Stimulated activated naive B cell treated with anti-CD40 and anti-IgM and Interleukin-4, amounts not matched to agents 10 μg/mL and 1 μg/mL and 100 μg/mL, for 72 hours (primary cell): Measurements from ENCODE around the gene MRNIP.
A peak's percentile ranks its signal among the peaks of the same experiment; 100 is the strongest.

Experiments used
- ATAC-seq, 2 donors: fragments of 150-1000 bp; cut with Tn5 transposase; replicated peaks; 2 replicates each; pipeline ENCODE4 v1.10.0; 2021; ENCODE audit warnings: moderate library complexity in 1 of 2
- DNase-seq: peaks from one replicate; pipeline ENCODE4 v3.0.0; 2021
- H3K27ac Mint-ChIP-seq: one replicate; pipeline ENCODE4 v1.8.0; 2022; ENCODE audit warnings: mild to moderate bottlenecking, mixed read lengths
- H3K27me3 Mint-ChIP-seq, 2 donors: one replicate each; pipeline ENCODE4 v1.8.0; 2022; ENCODE audit warnings: mixed read lengths in 2 of 2
- H3K36me3 Mint-ChIP-seq, 2 donors: one replicate each; pipeline ENCODE4 v1.8.0; 2022; ENCODE audit warnings: mixed read lengths in 2 of 2, mild to moderate bottlenecking in 1 of 2
- H3K4me1 Mint-ChIP-seq, 2 donors: one replicate each; pipeline ENCODE4 v1.8.0; 2022; ENCODE audit warnings: mixed read lengths in 2 of 2, mild to moderate bottlenecking in 1 of 2
- H3K4me3 Mint-ChIP-seq, 2 donors: one replicate each; pipeline ENCODE4 v1.8.0; 2022; ENCODE audit warnings: mild to moderate bottlenecking in 2 of 2, mixed read lengths in 2 of 2, moderate library complexity in 1 of 2
- H3K9me3 Mint-ChIP-seq, 2 donors: one replicate each; pipeline ENCODE4 v1.8.0; 2022; ENCODE audit warnings: mixed read lengths in 2 of 2, mild to moderate bottlenecking in 1 of 2

MRNIP gene

GRCh38 chr5:179858586-179859427 lies at the start of gene MRNIP:
TSS of gene MRNIP (minus strand) at chr5:179858817. CDS start at chr5:179858796, 21 bp downstream.
- ATAC-seq (peak; percentile 95 to 96), DNase-seq (peak; percentile 89)
- Mint-ChIP-seq H3K27ac (peak within 1 kb of the TSS; percentile 96), H3K9me3 (no peaks in the 10 kb centered on the region), H3K4me3 (peak within 1 kb of the TSS; percentile 97 to 100), H3K4me1 (peaks cover 13 to 35% of the 10 kb centered on the region in 2 donors), H3K27me3 (no peaks in the 10 kb centered on the region), H3K36me3 (peaks cover 17 to 18% of the 10 kb centered on the region in 2 donors)

GRCh38 chr5:179907556-179908324 lies 49.1 kb upstream of the MRNIP start, which contains the start of gene TBC1D9B:
TSS of gene TBC1D9B (minus strand) at chr5:179907897. CDS start at chr5:179907821, 76 bp downstream.
- DNase-seq, result peak; percentile 57

GRCh38 chr5:179906795-179907555 lies 48.4 kb upstream of the MRNIP start:
- H3K9me3 Mint-ChIP-seq, result no peaks in the 10 kb centered on the region
- peak overlapping the region; percentile 93 for H3K27ac Mint-ChIP-seq
- peaks cover 9 to 15% of the 10 kb centered on the region in 2 donors for H3K36me3 Mint-ChIP-seq
- no peaks in the 10 kb centered on the region for H3K27me3 Mint-ChIP-seq
- ATAC-seq (peak; percentile 41 to 47), DNase-seq (no peak)
- H3K4me3 Mint-ChIP-seq, result peak overlapping the region; percentile 96
- peaks cover 7 to 28% of the 10 kb centered on the region in 2 donors for H3K4me1 Mint-ChIP-seq

More at GRCh38 chr5:179907556-179908324, 49.1 kb upstream of the MRNIP start, which contains the start of gene TBC1D9B:
- H3K27me3 Mint-ChIP-seq, result no peaks in the 10 kb centered on the region
- H3K9me3 Mint-ChIP-seq, result no peaks in the 10 kb centered on the region
- peak within 1 kb of the TSS; percentile 93 for H3K27ac Mint-ChIP-seq
- peaks cover 8 to 28% of the 10 kb centered on the region in 2 donors for H3K4me1 Mint-ChIP-seq
- H3K4me3 Mint-ChIP-seq, result peak within 1 kb of the TSS; percentile 96
- peaks cover 8 to 10% of the 10 kb centered on the region in 2 donors for H3K36me3 Mint-ChIP-seq
- ATAC-seq, result peak; percentile 93 to 94

- no peak for ATAC-seq
- peaks cover 8 to 28% of the 10 kb centered on the region in 2 donors for H3K4me1 Mint-ChIP-seq
- peak overlapping the region; percentile 53 for H3K27ac Mint-ChIP-seq
- no peaks in the 10 kb centered on the region for H3K27me3 Mint-ChIP-seq
- DNase-seq, result no peak
- peaks cover 11 to 18% of the 10 kb centered on the region in 2 donors for H3K36me3 Mint-ChIP-seq
- H3K9me3 Mint-ChIP-seq, result no peaks in the 10 kb centered on the region
- H3K4me3 Mint-ChIP-seq, result peak overlapping the region; percentile 96
These were observed 47.7 kb upstream of the MRNIP start for GRCh38 chr5:179906294-179906794.

- no peak for DNase-seq
- no peak overlapping the region for H3K4me3 Mint-ChIP-seq
- peaks cover 8 to 28% of the 10 kb centered on the region in 2 donors for H3K4me1 Mint-ChIP-seq
- no peak for ATAC-seq
- H3K27me3 Mint-ChIP-seq, result no peaks in the 10 kb centered on the region
- H3K36me3 Mint-ChIP-seq, result peaks cover 14 to 20% of the 10 kb centered on the region in 2 donors
- no peak overlapping the region for H3K27ac Mint-ChIP-seq
- H3K9me3 Mint-ChIP-seq, result no peaks in the 10 kb centered on the region
These were observed 46.5 kb upstream of the MRNIP start for GRCh38 chr5:179905161-179905560.

- ATAC-seq (no peak), DNase-seq (no peak)
- H3K9me3 Mint-ChIP-seq, result no peaks in the 10 kb centered on the region
- H3K4me3 Mint-ChIP-seq, result no peak overlapping the region
- H3K27me3 Mint-ChIP-seq, result no peaks in the 10 kb centered on the region
- no peak overlapping the region for H3K27ac Mint-ChIP-seq
- H3K36me3 Mint-ChIP-seq, result peaks cover 16 to 25% of the 10 kb centered on the region in 2 donors
- peaks cover 7 to 28% of the 10 kb centered on the region in 2 donors for H3K4me1 Mint-ChIP-seq
These were observed 46.0 kb upstream of the MRNIP start for GRCh38 chr5:179904463-179905160.

GRCh38 chr5:179902763-179903158 lies 44.1 kb upstream of the MRNIP start:
- no peaks in the 10 kb centered on the region for H3K9me3 Mint-ChIP-seq
- ATAC-seq (no peak), DNase-seq (no peak)
- peaks cover 7 to 17% of the 10 kb centered on the region in 2 donors for H3K4me1 Mint-ChIP-seq
- H3K36me3 Mint-ChIP-seq, result peaks cover 17 to 35% of the 10 kb centered on the region in 2 donors
- H3K4me3 Mint-ChIP-seq, result no peak overlapping the region
- no peaks in the 10 kb centered on the region for H3K27me3 Mint-ChIP-seq
- no peak overlapping the region for H3K27ac Mint-ChIP-seq

GRCh38 chr5:179901915-179902762 lies 43.5 kb upstream of the MRNIP start:
- H3K9me3 Mint-ChIP-seq, result no peaks in the 10 kb centered on the region
- H3K27ac Mint-ChIP-seq, result no peak overlapping the region
- H3K4me3 Mint-ChIP-seq, result no peak overlapping the region
- DNase-seq (no peak), ATAC-seq (no peak)
- H3K27me3 Mint-ChIP-seq, result no peaks in the 10 kb centered on the region
- peaks cover 21 to 40% of the 10 kb centered on the region in 2 donors for H3K36me3 Mint-ChIP-seq
- peaks cover 7 to 16% of the 10 kb centered on the region in 2 donors for H3K4me1 Mint-ChIP-seq

GRCh38 chr5:179901462-179901861 lies 42.8 kb upstream of the MRNIP start:
- Mint-ChIP-seq H3K27me3 (no peaks in the 10 kb centered on the region), H3K36me3 (peaks cover 23 to 40% of the 10 kb centered on the region in 2 donors), H3K27ac (no peak overlapping the region), H3K4me3 (no peak overlapping the region), H3K9me3 (no peaks in the 10 kb centered on the region), H3K4me1 (peaks cover 4 to 10% of the 10 kb centered on the region in 2 donors)
- DNase-seq, result no peak
- ATAC-seq, result no peak

GRCh38 chr5:179900711-179901110 lies 42.1 kb upstream of the MRNIP start:
- peaks cover 26 to 36% of the 10 kb centered on the region in 2 donors for H3K36me3 Mint-ChIP-seq
- no peaks in the 10 kb centered on the region for H3K27me3 Mint-ChIP-seq
- no peak overlapping the region for H3K27ac Mint-ChIP-seq
- no peak for ATAC-seq
- peaks cover 2% of the 10 kb centered on the region in 2 donors for H3K4me1 Mint-ChIP-seq
- H3K4me3 Mint-ChIP-seq, result no peak overlapping the region
- DNase-seq, result no peak
- no peaks in the 10 kb centered on the region for H3K9me3 Mint-ChIP-seq

GRCh38 chr5:179900206-179900605 lies 41.6 kb upstream of the MRNIP start:
- Mint-ChIP-seq H3K27ac (no peak overlapping the region), H3K4me1 (peaks cover 0 to 2% of the 10 kb centered on the region in 2 donors), H3K36me3 (peaks cover 31 to 38% of the 10 kb centered on the region in 2 donors), H3K4me3 (no peak overlapping the region), H3K9me3 (no peaks in the 10 kb centered on the region), H3K27me3 (no peaks in the 10 kb centered on the region)
- ATAC-seq, result no peak
- no peak for DNase-seq

GRCh38 chr5:179895861-179896260 lies 37.2 kb upstream of the MRNIP start:
- Mint-ChIP-seq H3K27me3 (no peaks in the 10 kb centered on the region), H3K4me1 (no peaks in the 10 kb centered on the region), H3K9me3 (no peaks in the 10 kb centered on the region), H3K27ac (no peak overlapping the region), H3K36me3 (peaks cover 40 to 54% of the 10 kb centered on the region in 2 donors), H3K4me3 (no peak overlapping the region)
- no peak for ATAC-seq
- no peak for DNase-seq
